ENCODE results near the gene CDH13.

DNA sequence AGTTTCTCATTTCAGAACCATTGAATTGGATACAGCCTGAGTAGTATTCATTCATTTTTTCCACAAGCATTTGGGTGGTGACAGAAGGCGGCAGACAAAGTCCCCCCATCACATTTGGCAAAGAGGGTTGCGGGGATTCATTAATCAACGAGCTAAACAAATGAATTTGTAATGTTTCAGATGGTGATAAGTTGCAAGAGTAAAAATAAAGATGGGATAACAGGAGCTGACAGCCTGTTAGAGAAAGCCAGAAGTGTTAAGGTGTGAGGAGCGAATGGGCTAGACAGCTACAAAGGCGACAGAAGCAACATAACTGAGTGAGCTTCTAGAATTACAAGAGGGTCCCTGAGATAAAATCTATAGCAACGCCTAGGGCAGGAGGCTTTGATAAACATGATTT lies 838.2 kb downstream of the CDH13 start:
- TF ChIP-seq, protein P1, sequence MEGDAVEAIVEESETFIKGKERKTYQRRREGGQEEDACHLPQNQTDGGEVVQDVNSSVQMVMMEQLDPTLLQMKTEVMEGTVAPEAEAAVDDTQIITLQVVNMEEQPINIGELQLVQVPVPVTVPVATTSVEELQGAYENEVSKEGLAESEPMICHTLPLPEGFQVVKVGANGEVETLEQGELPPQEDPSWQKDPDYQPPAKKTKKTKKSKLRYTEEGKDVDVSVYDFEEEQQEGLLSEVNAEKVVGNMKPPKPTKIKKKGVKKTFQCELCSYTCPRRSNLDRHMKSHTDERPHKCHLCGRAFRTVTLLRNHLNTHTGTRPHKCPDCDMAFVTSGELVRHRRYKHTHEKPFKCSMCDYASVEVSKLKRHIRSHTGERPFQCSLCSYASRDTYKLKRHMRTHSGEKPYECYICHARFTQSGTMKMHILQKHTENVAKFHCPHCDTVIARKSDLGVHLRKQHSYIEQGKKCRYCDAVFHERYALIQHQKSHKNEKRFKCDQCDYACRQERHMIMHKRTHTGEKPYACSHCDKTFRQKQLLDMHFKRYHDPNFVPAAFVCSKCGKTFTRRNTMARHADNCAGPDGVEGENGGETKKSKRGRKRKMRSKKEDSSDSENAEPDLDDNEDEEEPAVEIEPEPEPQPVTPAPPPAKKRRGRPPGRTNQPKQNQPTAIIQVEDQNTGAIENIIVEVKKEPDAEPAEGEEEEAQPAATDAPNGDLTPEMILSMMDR (IDR thresholded peaks at IDR 0.05; ENCODE audit: insufficient read depth, low read length): no peak
- TF ChIP-seq, protein P2, sequence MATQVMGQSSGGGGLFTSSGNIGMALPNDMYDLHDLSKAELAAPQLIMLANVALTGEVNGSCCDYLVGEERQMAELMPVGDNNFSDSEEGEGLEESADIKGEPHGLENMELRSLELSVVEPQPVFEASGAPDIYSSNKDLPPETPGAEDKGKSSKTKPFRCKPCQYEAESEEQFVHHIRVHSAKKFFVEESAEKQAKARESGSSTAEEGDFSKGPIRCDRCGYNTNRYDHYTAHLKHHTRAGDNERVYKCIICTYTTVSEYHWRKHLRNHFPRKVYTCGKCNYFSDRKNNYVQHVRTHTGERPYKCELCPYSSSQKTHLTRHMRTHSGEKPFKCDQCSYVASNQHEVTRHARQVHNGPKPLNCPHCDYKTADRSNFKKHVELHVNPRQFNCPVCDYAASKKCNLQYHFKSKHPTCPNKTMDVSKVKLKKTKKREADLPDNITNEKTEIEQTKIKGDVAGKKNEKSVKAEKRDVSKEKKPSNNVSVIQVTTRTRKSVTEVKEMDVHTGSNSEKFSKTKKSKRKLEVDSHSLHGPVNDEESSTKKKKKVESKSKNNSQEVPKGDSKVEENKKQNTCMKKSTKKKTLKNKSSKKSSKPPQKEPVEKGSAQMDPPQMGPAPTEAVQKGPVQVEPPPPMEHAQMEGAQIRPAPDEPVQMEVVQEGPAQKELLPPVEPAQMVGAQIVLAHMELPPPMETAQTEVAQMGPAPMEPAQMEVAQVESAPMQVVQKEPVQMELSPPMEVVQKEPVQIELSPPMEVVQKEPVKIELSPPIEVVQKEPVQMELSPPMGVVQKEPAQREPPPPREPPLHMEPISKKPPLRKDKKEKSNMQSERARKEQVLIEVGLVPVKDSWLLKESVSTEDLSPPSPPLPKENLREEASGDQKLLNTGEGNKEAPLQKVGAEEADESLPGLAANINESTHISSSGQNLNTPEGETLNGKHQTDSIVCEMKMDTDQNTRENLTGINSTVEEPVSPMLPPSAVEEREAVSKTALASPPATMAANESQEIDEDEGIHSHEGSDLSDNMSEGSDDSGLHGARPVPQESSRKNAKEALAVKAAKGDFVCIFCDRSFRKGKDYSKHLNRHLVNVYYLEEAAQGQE (IDR thresholded peaks at IDR 0.05; ENCODE audit: insufficient replicate concordance, low read depth): no peak
- no peak for TF ChIP-seq POLR2AphosphoS5 (IDR thresholded peaks at IDR 0.05; ENCODE audit: low read depth)
- TF ChIP-seq SPI1 (IDR thresholded peaks at IDR 0.05; ENCODE audit: borderline replicate concordance, low read depth): no peak
- no peak for TF ChIP-seq GABPA (IDR thresholded peaks at IDR 0.05; ENCODE audit: low read depth)
